GM21576 (cell line): ENCODE data around the gene OMG.
"Not testable (repeated sequence)": the region's sequence is repeated elsewhere in the genome, so short reads cannot be mapped to it uniquely, and the experiment has no call there.

Source experiments
- ATAC-seq: cut with Tn5 transposase; IDR thresholded peaks from one replicate; pipeline ENCODE4 v1.9.1; 2021; ENCODE audit warnings: mild to moderate bottlenecking, moderate library complexity; ENCODE audit not compliant: unreplicated experiment

The OMG gene

GRCh38 chr17:31269036-31269577, 27.9 kb downstream of the OMG start:
- no peak for ATAC-seq

DNA sequence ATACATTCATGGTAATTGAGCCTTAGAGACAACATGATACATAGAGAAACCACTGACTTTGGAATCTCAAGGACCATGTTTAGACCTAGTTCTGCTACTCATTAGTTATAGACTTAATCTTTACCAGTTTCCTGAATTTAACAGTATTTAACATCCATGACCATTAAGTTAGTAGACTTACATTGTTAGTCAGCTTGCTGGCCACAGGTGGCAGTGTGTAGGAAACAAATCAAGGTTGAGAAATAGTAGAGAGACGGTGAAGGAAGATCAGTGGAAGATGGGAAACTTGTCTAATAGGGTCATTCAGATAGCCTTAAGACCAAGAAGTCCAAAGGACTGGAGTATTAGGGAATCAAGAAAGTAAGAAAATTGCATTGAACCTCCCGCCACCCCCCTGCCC, 31.0 kb downstream of the OMG start:
- no peak for ATAC-seq

DNA sequence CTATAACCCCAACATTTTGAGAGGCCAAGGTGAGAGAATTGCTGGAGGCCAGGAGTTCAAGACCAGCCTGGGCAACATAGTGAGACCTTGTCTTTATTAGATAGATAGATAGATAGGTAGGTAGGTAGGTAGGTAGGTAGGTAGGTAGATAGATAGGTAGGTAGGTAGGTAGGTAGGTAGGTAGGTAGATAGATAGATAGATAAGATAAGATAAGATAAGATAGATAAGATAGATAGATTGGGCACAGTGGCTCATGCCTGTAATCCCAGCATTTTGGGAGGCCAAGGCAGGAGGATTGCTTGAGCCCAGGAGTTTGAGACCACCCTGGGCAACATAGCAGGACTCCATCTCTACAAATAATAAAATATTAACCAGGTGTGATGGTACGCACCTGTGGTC, 34.1 kb downstream of the OMG start:
- ATAC-seq, result not testable (repeated sequence)

- no peak for ATAC-seq
Measured at GRCh38 chr17:31261601-31262000, 35.4 kb downstream of the OMG start.

GRCh38 chr17:31260151-31260550, 36.9 kb downstream of the OMG start:
- ATAC-seq, result no peak

GRCh38 chr17:31256936-31257335, 40.1 kb downstream of the OMG start:
- no peak for ATAC-seq

DNA sequence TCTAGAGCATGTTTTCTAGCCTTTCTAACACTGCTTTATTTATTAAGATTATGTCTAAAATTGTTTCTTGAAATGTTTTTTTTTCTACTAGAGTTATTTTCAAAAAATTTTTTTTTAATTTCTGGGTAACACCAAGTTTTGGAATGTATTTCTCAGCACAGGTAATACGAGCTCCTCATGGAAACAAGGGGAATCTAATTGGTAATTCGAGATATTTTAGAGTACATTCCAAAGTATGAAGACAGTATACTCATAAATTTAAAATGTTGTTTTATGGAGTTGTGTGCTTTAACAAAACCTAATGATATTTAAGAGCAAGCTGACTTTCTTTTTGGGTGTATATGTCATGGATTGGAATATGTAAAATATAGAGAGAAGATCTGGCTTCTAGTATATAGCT, 42.4 kb downstream of the OMG start:
- ATAC-seq, result no peak

DNA sequence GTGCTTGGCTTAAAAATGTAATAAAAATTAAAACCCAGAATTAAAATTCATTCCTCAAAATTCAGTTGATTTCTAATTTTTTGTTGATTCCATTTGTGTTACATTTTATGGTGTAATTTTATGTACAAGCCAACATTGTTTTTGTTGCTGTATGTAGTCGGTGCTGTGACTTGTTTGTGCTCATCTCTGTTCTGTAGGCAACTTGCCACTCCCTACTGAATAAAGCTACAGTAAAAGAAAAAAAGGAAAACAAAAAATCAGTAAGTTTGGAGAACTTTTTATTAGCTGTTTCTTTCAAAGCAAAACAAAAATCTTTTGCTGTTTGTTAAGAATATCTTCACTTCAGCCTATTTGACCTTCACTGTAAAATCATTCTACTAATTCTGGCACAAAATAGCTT, 44.3 kb downstream of the OMG start:
- no peak for ATAC-seq

DNA sequence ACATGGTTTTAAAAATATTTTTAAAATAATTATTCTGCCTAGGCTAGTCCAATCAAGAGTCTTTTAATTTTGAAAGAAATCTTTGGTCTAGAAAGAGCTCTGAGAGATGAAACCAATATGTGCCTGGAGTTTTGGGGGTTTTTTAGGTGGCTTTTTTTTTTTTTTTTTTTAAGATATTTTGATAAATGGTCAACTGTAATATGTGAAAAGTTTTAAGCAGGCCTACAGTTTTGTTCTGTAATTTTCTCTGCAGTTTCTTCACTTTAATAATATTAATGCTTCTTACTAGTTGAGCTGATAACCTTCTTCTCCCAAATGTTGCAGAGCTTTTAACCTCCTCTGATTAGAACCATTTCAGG, 45.1 kb downstream of the OMG start:
- ATAC-seq, result no peak

GRCh38 chr17:31251105-31251969, 45.7 kb downstream of the OMG start:
- no peak for ATAC-seq

- peak; percentile 47 for ATAC-seq
Measured at GRCh38 chr17:31250229-31250628, 46.8 kb downstream of the OMG start.

GRCh38 chr17:31249835-31250141, 47.3 kb downstream of the OMG start:
- ATAC-seq, result no peak

GRCh38 chr17:31248986-31249834, 47.8 kb downstream of the OMG start:
- no peak for ATAC-seq
